ENCODE data around the gene XPO4. TPM values are rescaled to one million over a fixed set of nuclear protein-coding genes. Genes with fewer than 3 reads are reported as not detected.
A peak's percentile ranks its signal among the peaks of the same experiment; 100 is the strongest.
"Not testable (repeated sequence)": the region's sequence is repeated elsewhere in the genome, so short reads cannot be mapped to it uniquely, and the experiment has no call there.

Gene XPO4
- polyA plus RNA-seq, 4 donors: 15.5 to 21.6 (median 18.7) TPM

DNA sequence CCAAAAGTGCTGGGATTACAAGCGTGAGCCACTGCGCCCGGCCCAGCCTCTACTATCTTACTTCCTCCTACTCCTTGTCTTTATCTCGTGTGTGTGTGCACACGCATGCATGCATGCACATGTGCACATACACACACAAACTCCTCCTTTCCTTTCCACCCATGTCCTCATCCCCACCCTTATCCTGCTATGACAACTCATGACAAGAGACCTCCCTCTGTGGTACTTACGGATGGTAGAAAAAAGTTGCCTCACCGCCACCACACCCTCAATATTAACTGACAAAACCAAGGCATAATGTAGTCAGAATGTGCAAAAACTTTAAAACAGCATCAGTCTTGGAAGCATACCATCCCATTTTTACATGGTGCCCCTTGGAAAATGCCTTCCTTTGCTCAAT is 112.9 kb downstream of the XPO4 start:
- DNase-seq (ENCODE audit: low read depth in 4 of 4, low spot score in 2 of 4): no peak

DNA sequence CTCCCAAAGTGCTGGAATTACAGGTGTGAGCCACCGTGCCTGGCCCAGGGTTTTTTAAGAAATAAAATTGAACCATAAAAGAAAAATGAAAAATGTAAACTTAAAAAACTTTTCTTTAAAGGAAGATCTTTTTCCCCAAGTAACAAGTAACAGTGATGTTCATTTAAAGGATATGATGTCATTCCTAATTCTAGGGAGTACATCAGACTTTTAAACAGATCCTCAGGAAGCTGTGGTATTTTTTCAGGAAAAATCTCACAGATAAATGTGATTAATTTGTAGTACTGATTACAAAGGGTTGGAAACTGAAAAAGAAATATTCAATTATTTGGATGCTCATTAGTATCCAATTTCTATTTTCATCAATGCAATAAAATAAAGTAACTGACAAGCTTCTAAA is 114.2 kb downstream of the XPO4 start:
- no peak for DNase-seq (ENCODE audit: low read depth in 4 of 4, low spot score in 2 of 4)

DNA sequence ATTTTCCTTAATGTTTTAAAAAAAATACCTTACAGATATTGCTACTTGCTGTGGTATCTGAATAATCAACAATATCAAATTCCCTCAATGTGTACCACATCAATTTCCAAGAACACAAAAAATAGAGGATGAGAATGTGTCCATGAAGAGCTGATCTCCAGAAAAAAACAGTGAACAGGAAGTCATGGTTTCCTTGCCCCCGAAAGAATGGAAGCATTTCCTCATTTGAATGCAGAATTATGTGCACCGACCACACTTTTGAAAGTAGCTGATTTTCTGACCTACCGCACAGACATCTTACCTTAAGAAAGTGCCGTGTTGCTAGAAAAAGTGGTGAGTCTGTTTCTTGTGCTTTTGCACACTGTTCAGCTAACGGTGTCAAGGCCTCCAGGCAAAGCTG is 115.4 kb downstream of the XPO4 start:
- DNase-seq (ENCODE audit: low read depth in 4 of 4, low spot score in 2 of 4): no peak

DNA sequence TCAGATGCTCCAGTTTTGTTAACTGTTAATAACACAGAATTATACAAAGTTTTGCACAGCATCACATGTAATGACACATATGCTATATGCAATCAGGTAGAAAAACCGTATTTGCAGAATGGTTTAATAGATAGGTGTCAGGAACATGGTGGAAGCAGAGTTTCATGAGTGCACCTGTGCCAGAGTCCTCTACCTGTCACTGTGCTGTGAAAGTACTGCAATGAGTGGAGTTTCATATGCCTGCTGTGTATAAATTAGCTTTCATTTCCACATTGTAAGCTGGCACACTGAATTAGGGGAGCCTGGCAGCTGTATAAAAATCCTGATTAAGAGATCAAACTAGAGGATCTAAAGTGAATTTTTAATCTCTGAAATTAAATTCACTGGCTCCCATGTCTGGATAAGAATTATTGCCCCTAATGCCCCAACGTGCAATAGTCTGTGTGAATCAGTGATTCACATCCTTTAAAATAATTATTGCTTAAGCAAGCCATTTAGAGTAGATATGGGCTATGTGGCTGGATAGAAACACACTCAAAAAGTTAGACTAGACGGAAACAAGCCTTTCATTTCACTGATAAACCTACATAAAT is 120.3 kb downstream of the XPO4 start:
- DNase-seq (ENCODE audit: low read depth in 4 of 4, low spot score in 2 of 4): no peak

DNA sequence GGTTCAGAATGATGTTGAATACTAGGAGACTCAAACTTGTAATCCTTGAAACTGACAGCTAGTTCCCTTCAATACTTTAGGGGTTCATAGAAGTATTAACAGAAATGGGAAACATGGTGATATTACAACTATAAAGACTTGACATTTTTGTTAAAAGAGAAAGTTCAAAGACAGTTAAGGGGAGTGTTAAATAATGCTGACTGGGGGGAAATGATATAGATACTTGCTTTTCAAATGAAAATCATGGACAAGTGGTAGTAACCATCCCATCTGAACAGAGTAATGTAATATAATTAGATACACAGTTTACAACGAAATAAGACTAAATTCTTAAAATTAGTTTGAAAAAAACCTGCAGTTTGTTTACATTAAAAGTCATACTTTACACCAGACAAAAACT is 122.2 kb downstream of the XPO4 start:
- no peak for DNase-seq (ENCODE audit: low read depth in 4 of 4, low spot score in 2 of 4)

DNA sequence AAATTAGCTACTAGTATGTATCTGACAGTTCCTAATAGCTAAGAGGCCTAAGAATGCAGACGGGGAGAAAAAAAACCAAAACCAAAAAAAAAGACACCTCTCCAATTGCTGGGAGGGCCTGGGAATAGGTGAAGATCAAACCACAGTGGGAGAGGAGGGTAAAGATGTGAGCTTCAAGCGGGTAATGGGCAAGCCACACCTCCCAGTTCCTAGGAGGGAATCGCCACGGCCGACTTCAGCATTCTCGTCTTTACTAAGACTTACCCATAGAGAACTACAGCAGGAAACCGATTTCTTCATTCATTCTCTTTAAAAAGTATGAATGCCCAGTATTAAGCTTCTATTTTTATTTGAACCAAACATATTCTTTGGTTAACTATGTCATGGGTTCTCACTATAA is 123.1 kb downstream of the XPO4 start:
- DNase-seq (ENCODE audit: low read depth in 4 of 4, low spot score in 2 of 4): no peak

DNA sequence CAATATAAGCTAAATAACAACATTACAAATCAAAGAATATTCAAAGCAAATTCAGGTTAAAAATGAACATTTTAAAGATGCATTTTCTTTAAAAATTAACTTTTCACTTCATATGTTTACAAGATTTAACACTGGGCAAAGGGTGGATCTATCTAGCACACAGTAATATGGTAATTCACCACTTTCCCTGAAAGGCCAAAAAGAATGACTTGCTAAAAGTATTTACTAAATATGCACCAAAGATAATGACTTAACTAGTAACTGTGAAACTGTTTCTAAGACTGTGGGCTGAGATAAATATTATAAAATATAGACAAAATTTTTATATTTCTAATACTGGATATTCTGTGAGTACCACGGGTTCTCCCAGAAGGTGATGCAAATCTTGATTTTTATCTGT is 124.2 kb downstream of the XPO4 start:
- no peak for DNase-seq (ENCODE audit: low read depth in 4 of 4, low spot score in 2 of 4)

DNA sequence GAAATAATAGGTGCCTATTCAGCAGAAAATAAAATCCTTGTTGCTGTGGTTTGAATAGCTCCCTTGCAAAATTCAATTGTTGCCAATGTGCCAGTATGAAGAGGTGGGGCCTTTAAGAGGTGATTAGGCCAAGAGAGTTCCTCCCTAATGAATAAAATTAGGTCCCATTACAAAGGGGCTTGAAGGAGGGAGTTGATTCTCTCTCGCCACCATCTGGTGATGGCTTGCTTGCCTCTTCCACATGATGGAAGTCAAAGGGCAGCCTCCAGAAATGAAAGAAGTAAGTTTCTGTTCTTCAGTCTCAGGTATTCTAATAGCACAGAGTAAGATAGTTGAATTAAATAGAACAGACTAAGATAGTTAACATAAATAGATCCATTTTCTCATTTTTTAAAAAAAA is 125.8 kb downstream of the XPO4 start:
- no peak for DNase-seq (ENCODE audit: low read depth in 4 of 4, low spot score in 2 of 4)

DNA sequence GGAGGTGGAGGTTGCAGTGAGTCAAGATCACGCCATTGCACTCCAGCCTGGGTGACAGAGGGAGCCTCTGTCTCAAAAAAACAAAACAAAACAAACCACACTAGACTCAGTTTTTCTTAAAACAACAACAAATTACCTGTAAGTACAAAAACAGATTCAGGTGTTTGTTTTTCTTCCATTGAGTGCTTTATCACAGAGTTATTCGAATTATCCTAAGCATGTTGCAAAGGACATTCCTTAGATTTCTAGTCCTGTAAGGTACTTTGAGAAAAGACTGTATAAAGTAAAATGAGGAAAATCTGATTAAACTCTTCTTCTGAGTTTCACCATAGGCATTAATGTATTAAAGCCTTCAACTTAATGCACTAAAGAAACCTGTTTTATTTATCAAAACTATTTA is 126.6 kb downstream of the XPO4 start:
- no peak for DNase-seq (ENCODE audit: low read depth in 4 of 4, low spot score in 2 of 4)

DNA sequence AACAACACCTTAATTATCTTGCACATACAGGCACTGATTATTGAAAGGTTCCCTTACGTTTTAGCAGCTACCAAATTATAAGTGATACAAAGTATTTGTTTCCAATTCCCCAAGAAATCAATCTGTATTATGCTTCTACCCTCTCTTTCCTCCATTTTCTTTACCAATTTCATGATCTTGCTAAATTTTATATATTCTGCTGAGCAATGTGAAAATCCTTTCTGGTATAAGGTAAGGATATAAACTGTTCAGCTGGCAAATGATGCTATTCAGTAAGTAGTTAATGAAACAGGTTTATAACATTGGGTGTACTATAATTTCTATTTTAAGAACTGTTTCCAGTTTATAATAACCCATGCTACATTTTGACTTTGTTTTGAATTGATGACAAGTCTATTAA is 127.8 kb downstream of the XPO4 start:
- DNase-seq (ENCODE audit: low read depth in 4 of 4, low spot score in 2 of 4): no peak

DNA sequence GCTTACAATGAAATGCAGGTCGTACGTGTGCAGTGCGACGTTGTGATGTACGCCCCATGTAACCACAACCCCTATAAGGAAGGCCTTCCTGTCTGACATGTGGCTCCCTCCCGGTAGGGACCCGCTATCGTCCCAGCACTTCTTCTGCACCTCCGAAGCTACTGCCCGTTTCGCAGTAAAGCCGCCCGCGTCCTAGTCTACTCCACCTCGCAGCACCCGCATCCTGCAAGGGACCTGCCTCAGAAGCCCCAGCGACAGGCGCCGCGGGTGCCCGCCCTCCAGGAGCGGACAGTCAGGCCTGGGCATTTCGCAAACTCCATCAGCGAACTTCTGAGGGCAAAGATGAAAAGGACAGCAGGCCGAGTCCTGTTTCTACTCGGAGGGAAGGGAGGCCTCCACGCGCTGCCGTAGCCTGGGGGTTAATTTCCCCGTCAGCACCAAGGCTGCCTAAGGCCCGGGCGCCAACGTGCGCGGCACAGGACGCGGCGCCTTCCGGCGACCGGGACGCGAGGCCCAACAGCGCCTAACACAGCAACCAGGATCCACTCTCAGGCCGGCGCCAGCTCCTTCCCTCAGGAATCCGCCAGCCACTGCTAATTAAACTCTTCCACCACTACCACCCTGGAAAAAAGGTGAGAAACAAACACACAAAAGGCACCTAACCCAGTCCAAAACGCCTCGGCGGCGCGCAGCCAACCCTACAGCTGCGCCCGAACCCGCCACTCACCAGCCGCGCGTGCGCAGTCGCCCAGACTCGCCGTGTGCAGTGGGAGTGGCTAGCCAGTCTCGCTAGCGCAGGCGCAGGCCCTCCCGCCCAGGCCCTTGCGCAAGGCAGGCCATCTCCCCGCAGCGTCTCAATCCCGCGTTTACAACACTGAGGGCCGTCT is 129.1 kb downstream of the XPO4 start, which contains the start of gene EEF1AKMT1:
Gene EEF1AKMT1, minus strand, starts transcription at position 768 of the 887 bp plus-strand sequence. CDS start 16,363 bp downstream, outside the sequence.
- peak; percentile 80 to 90 (median 86) for DNase-seq (ENCODE audit: low read depth in 4 of 4, low spot score in 2 of 4)

DNA sequence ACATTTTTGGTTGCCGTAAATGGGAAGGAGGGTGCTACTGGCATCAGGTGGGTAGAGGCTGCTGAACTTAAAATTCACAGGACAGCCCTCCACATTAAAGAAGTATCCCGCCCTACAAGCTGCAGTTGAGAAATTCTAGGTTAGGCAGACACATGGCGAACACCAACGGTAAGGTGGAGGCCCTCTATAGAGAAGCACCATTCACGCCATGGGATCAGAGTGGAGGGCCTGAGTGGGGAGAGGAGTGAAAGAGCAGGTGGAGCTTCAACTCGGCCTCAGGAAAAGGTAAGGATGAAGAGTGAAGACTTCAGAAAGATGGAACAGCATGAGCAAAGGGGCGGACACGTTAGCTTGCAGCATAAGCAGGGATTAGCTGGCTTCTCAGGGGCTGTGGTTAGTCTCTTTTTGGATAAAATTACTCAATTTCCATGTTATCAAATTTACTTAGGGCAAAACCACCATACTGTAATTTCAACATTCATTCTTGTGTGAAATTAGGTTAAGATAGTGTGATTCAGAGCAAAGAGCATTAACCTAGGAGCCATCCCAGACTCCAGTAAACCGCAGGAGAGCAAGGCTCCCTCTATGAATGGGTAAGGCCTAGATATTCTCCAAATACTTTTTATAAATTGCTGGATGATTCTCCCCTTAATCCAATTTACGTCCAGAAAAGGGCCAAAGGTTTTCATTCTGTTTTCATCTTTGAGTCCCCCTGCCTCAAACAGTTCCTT is 130.0 kb downstream of the XPO4 start:
- no peak for DNase-seq (ENCODE audit: low read depth in 4 of 4, low spot score in 2 of 4)

DNA sequence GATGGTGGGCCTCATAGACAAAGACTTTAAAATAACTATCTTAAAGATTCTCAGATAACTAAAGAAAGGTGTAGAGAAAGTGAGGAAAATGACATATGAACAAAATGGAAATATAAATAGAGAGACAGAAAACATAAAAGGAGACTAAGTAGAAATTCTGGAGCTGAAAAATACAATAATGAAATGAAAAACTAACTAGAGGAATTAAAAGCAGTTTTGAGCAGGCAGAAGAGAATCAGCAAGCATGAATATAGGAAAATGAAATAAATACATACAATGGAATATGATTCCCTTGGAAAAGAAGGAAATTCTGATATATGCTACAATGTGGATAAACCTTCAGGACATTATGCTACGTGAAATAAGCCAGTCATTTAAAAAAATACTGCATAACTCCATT is 132.7 kb downstream of the XPO4 start:
- DNase-seq (ENCODE audit: low read depth in 4 of 4, low spot score in 2 of 4): no peak

DNA sequence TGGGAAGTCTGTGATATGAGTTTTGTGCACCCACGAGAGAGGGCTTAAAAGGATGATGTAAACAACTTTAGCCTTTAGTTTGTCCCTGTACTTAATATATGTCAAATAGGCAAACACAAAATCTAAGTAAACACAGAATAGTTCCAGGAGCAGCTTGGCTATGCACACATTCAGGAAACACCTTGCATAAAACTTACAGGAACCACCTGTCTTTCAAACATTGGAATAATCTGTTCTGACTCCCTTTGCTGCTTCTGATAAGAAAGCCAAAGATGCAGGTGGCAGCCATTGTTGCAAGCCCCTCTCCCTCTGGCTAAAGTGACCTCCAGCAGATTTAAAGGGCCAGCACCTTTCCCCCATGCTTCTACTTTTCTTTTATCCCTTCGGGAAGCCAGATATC is 133.5 kb downstream of the XPO4 start:
- no peak for DNase-seq (ENCODE audit: low read depth in 4 of 4, low spot score in 2 of 4)

DNA sequence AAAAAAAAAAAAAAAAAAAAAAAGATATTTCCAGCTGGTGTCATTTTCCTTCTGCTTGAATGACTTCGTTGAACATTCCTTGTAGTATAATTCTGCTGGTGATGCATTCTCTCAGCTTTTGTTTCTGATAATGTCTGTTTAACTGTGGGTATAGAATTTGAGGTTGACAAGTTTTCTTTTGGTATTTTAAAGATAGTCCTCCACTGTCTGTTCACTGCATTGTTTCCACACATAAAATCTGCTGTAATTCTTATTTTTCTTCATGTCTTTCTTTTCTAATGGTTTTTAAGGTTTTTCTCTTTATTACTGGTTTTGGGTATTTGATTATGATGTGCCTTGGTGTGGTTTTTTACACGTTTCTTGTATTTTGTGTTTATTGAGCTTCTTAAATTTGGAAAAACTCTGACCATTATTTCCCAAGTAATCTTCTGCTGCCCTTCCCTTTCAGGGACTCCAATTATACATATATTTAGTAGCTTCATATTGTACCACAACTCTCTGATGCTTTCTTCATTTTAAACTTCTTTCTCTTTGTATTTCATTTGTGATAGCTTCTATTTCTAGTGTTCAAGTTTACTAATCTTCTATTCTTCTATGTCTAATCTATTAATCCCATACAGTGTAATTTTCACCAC is 135.1 kb downstream of the XPO4 start:
- no peak for DNase-seq (ENCODE audit: low read depth in 4 of 4, low spot score in 2 of 4)

DNA sequence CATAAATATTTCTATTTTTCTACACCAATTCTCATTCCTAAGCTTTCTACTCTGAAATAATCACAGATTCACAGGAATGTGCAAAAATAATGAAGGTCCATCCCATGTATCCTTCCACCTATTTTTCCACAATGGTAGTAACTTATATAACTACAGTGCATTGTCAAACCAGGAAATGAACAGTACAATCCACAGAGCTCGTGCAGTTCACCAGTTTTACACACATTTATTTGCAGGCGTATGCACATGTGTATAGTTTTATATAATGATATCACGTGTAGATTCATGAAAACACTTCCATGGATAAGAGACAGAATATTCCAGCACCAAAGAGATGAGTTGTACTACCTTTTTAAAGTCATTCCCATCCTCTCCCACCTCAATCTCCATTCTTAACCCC is 141.7 kb downstream of the XPO4 start:
- DNase-seq (ENCODE audit: low read depth in 4 of 4, low spot score in 2 of 4): no peak

DNA sequence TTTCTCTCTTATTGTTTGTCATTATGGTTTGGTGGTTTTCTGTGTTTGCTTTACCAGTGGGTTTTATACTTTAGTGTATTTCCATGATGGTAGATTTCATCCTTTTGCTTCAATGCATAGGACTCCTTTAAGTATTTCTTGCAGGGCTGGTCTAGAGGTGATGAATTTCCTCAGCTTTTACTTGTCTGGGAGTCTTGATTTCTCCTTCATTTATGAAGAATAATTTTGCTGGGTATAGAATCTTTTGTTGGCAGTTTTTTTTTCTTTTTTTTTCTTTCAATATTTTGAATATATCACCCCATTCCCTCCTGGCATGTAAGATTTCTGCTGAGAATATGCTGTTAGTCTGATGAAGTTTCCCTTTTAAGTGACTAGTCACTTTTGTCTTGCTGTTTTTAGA is 148.5 kb downstream of the XPO4 start:
- DNase-seq (ENCODE audit: low read depth in 4 of 4, low spot score in 2 of 4): no peak

DNA sequence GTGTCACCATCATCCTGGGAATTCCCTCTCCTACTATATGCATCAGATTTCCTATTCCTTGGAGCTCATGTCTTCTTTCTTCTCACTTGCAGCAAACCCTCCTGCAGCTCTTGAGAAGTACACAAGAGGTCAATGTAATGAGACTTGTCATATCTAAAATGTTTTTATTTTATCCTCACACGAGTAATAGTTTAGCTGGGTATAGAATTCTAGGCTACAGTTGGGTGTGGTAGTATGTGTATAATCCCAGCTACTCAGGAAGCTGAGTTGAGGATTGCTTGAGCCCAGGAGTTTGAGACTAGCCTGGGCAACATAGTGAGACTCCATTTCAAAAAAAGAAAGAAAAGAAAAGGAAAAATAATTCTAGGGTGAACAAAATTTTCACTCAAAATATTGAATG is 153.2 kb downstream of the XPO4 start:
- no peak for DNase-seq (ENCODE audit: low read depth in 4 of 4, low spot score in 2 of 4)

DNA sequence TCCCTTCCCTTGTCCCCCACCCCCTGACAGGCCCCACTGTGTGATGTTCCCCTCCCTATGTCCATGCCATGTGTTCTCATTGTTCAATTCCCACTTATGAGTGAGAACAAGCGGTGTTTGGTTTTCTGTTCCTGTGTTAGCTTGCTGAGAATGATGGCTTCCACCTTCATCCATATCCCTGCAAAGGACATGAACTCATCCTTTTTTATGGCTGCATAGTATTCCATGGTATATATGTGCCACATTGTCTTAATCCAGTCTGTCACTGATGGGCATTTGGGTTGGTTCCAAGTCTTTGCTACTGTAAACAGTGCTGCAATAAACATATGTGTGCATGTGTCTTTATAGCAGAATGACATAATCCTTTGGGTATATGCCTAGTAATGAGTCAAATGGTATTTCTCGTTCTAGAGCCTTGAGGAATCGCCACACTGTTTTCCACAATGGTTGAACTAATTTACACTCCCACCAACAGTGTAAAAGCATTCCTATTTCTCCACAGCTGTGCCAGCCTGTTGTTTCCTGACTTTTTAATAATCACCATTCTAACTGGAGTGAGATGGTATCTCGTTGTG is 158.6 kb downstream of the XPO4 start:
- not testable (repeated sequence) for DNase-seq (ENCODE audit: low read depth in 4 of 4, low spot score in 2 of 4)

DNA sequence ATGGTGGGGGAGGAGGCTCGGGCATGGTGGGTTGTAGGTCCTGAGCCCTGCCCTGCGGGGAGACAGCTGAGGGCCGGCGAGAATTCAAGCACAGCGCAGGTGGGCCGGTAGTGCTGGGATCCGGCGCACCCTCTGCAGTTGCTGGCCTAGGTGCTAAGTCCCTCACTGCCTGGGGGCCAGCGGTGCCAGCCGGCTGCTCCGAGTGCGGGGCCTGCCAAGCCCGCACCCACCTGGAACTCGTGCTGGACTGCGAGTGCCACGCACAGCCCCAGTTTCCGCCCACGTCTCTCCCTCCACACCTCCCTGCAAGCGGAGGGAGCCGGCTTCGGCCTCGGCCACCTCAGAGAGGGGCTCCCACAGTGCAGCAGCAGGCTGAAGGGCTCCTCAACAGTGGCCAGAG is 162.5 kb downstream of the XPO4 start:
- DNase-seq (ENCODE audit: low read depth in 4 of 4, low spot score in 2 of 4): no peak

DNA sequence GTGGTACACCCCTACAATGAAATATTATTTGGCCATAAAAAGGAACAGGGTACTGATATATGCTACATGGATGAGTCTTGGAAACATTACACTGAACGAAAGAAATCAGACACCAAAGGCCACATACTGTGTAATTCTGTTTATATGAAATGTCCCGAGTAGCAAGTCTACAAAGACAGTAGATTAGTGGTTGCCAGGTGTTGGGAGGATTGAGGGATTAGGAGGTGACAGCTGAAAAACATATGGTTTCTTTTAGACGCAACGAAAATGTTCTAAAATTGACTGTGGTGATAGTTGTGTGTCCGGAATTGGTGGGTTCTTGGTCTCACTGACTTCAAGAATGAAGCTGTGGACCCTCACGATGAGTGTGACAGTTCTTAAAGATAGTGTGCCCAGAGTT is 163.9 kb downstream of the XPO4 start:
- no peak for DNase-seq (ENCODE audit: low read depth in 4 of 4, low spot score in 2 of 4)

All from left renal cortex interstitium (tissue), 4 donors.